Astrocyte (in vitro differentiated cells and primary cell): ENCODE measurements around the gene SH2D3A. TPM values are rescaled to one million over a fixed set of nuclear protein-coding genes. Genes with fewer than 3 reads are reported as not detected.

ENCODE experiments used
- DNase-seq: peaks from one replicate; pipeline ENCODE4 v3.0.0-alpha.2; 2010; ENCODE audit warnings: low read depth
- FAIRE-seq: peaks from 2 replicates; lab custom pipeline; 2011; peaks lifted over from hg19 to GRCh38; lab: Jason Lieb, UNC
- H2AFZ ChIP-seq: 2 replicates; pipeline ENCODE4 v1.6.0; 2012; ENCODE audit warnings: low read depth, low read length, inconsistent platforms
- H3K27ac ChIP-seq: 2 replicates; pipeline ENCODE4 v1.5.1; 2011; ENCODE audit warnings: low read depth, low read length, inconsistent platforms
- H3K27me3 ChIP-seq: 2 replicates; pipeline ENCODE4 v1.6.0; 2011; ENCODE audit warnings: low read length, inconsistent platforms; ENCODE audit not compliant: insufficient read depth
- H3K36me3 ChIP-seq: 2 replicates; pipeline ENCODE4 v1.5.1; 2011; ENCODE audit warnings: low read length, inconsistent platforms; ENCODE audit not compliant: insufficient read depth
- H3K4me1 ChIP-seq: 2 replicates; pipeline ENCODE4 v1.5.1; 2011; ENCODE audit warnings: low read length, inconsistent platforms; ENCODE audit not compliant: insufficient read depth
- H3K4me2 ChIP-seq: 2 replicates; pipeline ENCODE4 v1.6.0; 2012; ENCODE audit warnings: low read length, inconsistent platforms
- H3K4me3 ChIP-seq: 2 replicates; pipeline ENCODE4 v1.5.1; 2011; ENCODE audit warnings: low read depth, mild to moderate bottlenecking, low read length, inconsistent platforms; ENCODE audit not compliant: insufficient read depth
- H3K79me2 ChIP-seq: 2 replicates; pipeline ENCODE4 v1.6.0; 2012; ENCODE audit warnings: mild to moderate bottlenecking, low read length, inconsistent platforms; ENCODE audit not compliant: insufficient read depth
- H3K9ac ChIP-seq: 2 replicates; pipeline ENCODE4 v1.6.0; 2012; ENCODE audit warnings: mild to moderate bottlenecking, low read length, inconsistent platforms
- H3K9me3 ChIP-seq: 2 replicates; pipeline ENCODE4 v1.5.1; 2012; ENCODE audit warnings: low read depth, mild to moderate bottlenecking, low read length, inconsistent platforms; ENCODE audit not compliant: insufficient read depth
- H4K20me1 ChIP-seq: 2 replicates; pipeline ENCODE4 v1.6.0; 2012; ENCODE audit warnings: low read length, inconsistent platforms; ENCODE audit not compliant: insufficient read depth
- H3K27ac Mint-ChIP-seq: one replicate; pipeline ENCODE4 v1.8.0; 2021; ENCODE audit warnings: mild to moderate bottlenecking, mixed read lengths; ENCODE audit not compliant: unreplicated experiment
- H3K27me3 Mint-ChIP-seq: one replicate; pipeline ENCODE4 v1.8.0; 2021; ENCODE audit warnings: low read depth, mixed read lengths; ENCODE audit not compliant: unreplicated experiment
- H3K36me3 Mint-ChIP-seq: one replicate; pipeline ENCODE4 v1.8.0; 2021; ENCODE audit warnings: low read depth, mixed read lengths; ENCODE audit not compliant: unreplicated experiment
- H3K4me1 Mint-ChIP-seq: one replicate; pipeline ENCODE4 v1.8.0; 2021; ENCODE audit warnings: low read depth, mixed read lengths; ENCODE audit not compliant: unreplicated experiment
- H3K4me3 Mint-ChIP-seq: one replicate; pipeline ENCODE4 v1.8.0; 2021; ENCODE audit warnings: mild to moderate bottlenecking, moderate library complexity, mixed read lengths; ENCODE audit not compliant: unreplicated experiment
- H3K9me3 Mint-ChIP-seq: one replicate; pipeline ENCODE4 v1.8.0; 2021; ENCODE audit warnings: mild to moderate bottlenecking, mixed read lengths; ENCODE audit not compliant: unreplicated experiment
- CTCF ChIP-seq: IDR thresholded peaks from 2 replicates; pipeline ENCODE4 v1.5.1; 2011; ENCODE audit warnings: low read depth, mild to moderate bottlenecking, inconsistent platforms, low read length, moderate library complexity; ENCODE audit not compliant: insufficient read depth
- EZH2 ChIP-seq: IDR thresholded peaks from 2 replicates; pipeline ENCODE4 v1.6.1; 2012; ENCODE audit warnings: mild to moderate bottlenecking, low read length, inconsistent platforms; ENCODE audit not compliant: insufficient read depth
- total RNA-seq: library from RNA; stranded (reverse); gene quantifications from 2 replicates; pipeline ENCODE4 v1.2.1, GENCODE V29; 2021

The SH2D3A gene
- total RNA-seq, 1 donor from 2014 or later = 2.6 TPM

GRCh38 chr19:6739390-6739882 lies 27.8 kb downstream of the SH2D3A start, which contains the start of gene TRIP10:
Gene TRIP10, plus strand, starts transcription at chr19:6739680. Its CDS starts 82 bp downstream, at chr19:6739762.
- H3K79me2 ChIP-seq = peaks cover 39% of the 10 kb centered on the region
- TF ChIP-seq CTCF (no peak), EZH2 (no peak)
- peak within 1 kb of the TSS; percentile 83 for H3K9ac ChIP-seq
- FAIRE-seq (no peak), DNase-seq (peak; percentile 15)
- no peaks in the 10 kb centered on the region for H3K27me3 ChIP-seq
- H3K27ac Mint-ChIP-seq = peak within 1 kb of the TSS; percentile 91
- H3K27me3 Mint-ChIP-seq = no peaks in the 10 kb centered on the region
- peaks cover 5% of the 10 kb centered on the region for H3K36me3 ChIP-seq
- peaks cover 26% of the 10 kb centered on the region for H3K4me1 Mint-ChIP-seq
- H3K4me2 ChIP-seq = peak within 1 kb of the TSS; percentile 95
- no peaks in the 10 kb centered on the region for H3K9me3 Mint-ChIP-seq
- peak within 1 kb of the TSS; percentile 99 for H3K4me3 Mint-ChIP-seq
- H2AFZ ChIP-seq = peak within 1 kb of the TSS; percentile 70
- peak within 1 kb of the TSS; percentile 78 for H3K4me3 ChIP-seq
- peak within 1 kb of the TSS; percentile 50 for H3K27ac ChIP-seq
- peaks cover 8% of the 10 kb centered on the region for H4K20me1 ChIP-seq
- no peaks in the 10 kb centered on the region for H3K9me3 ChIP-seq
- peaks cover 35% of the 10 kb centered on the region for H3K4me1 ChIP-seq
- peaks cover 8% of the 10 kb centered on the region for H3K36me3 Mint-ChIP-seq

- Histone ChIP-seq H3K4me1 (peaks cover 29% of the 10 kb centered on the region), H2AFZ (peak overlapping the region; percentile 70), H3K27me3 (no peaks in the 10 kb centered on the region), H3K79me2 (peaks cover 39% of the 10 kb centered on the region), H3K36me3 (peaks cover 5% of the 10 kb centered on the region), H3K9me3 (no peaks in the 10 kb centered on the region), H3K27ac (peak overlapping the region; percentile 50), H3K4me3 (peak overlapping the region; percentile 29), H3K9ac (peak overlapping the region; percentile 54), H3K4me2 (peak overlapping the region; percentile 84), H4K20me1 (peaks cover 3% of the 10 kb centered on the region)
- FAIRE-seq (no peak), DNase-seq (peak; percentile 10)
- TF ChIP-seq EZH2 (no peak), CTCF (no peak)
- Mint-ChIP-seq H3K27ac (peak overlapping the region; percentile 91), H3K27me3 (no peaks in the 10 kb centered on the region), H3K36me3 (peaks cover 3% of the 10 kb centered on the region), H3K9me3 (no peaks in the 10 kb centered on the region), H3K4me1 (peaks cover 20% of the 10 kb centered on the region), H3K4me3 (peak overlapping the region; percentile 99)
Observed at GRCh38 chr19:6738787-6739389, 28.3 kb downstream of the SH2D3A start.
